Adrenal gland (tissue), 12 donors: ENCODE data around the gene LIPG. TPM values are rescaled to one million over a fixed set of nuclear protein-coding genes. Genes with fewer than 3 reads are reported as not detected.

Experiments
- DNase-seq, 7 donors: peaks; one replicate each; pipeline ENCODE4 v3.0.0-alpha.2; 2019 to 2020
- H3K27ac ChIP-seq, 5 donors: fragments of 200-600 bp; sonication (generic) in 4 of 5; 1 replicate in 3 of 5; 2 replicates in 2 of 5; pipeline versions ENCODE4 v1.5.1 to v1.8.0; 2016 to 2020; ENCODE audit warnings: mild to moderate bottlenecking in 1 of 5
- H3K27me3 ChIP-seq: fragments of 200-600 bp; 2 replicates; pipeline ENCODE4 v1.8.0; 2021
- H3K36me3 ChIP-seq, 2 donors: fragments of 200-600 bp; replicated peaks in 1 of 2; 1 replicate in 1 of 2; 2 replicates in 1 of 2; pipeline versions ENCODE4 v1.5.1 to v1.8.0; 2018 to 2022
- H3K4me1 ChIP-seq, 2 donors: fragments of 200-600 bp; replicated peaks in 1 of 2; 1 replicate in 1 of 2; 2 replicates in 1 of 2; pipeline versions ENCODE4 v1.5.1 to v1.8.0; 2018 to 2021
- H3K4me3 ChIP-seq, 4 donors: fragments of 200-600 bp; sonication (generic) in 3 of 4; one replicate each; pipeline ENCODE4 v1.5.1; 2016 to 2018
- H3K9me3 ChIP-seq, 3 donors: fragments of 200-600 bp; sonication (generic) in 1 of 3; replicated peaks in 1 of 3; 1 replicate in 2 of 3; 2 replicates in 1 of 3; pipeline versions ENCODE4 v1.5.1 to v1.8.0; 2016 to 2021
- CTCF ChIP-seq, 6 experiments: fragments of 450-650 bp in 4 of 6; fragments of 200-600 bp in 2 of 6; sonication (generic) in 1 of 6; IDR thresholded peaks; 1 replicate in 5 of 6; 2 replicates in 1 of 6; pipeline versions ENCODE4 v1.5.1 to v1.8.0; 2016 to 2021; ENCODE audit warnings: antibody characterized with exemption in 6 of 6, mild to moderate bottlenecking in 2 of 6, moderate library complexity in 1 of 6
- POLR2A ChIP-seq, 2 donors: fragments of 450-650 bp; IDR thresholded peaks; one replicate each; pipeline ENCODE4 v1.6.1; 2017; ENCODE audit warnings: antibody characterized with exemption in 2 of 2, mild to moderate bottlenecking in 2 of 2, moderate library complexity in 1 of 2
- WGBS, 4 donors: extraction: QIAGEN DNeasy Blood & Tissue Kit in 2 of 4; methylation state at CpG; one replicate each; pipeline versions ENCODE4 v1.1.5 to v1.1.7; 2013 to 2017; 5-methylcytosine and 5-hydroxymethylcytosine counted together
- intact Hi-C, 2 donors: fragments of 100-400 bp; cut with DNase I; formaldehyde crosslinking; loops; one replicate each; pipeline versions ENCODE4 v1.14.1 to v1.15.0; 2022 to 2023
- polyA plus RNA-seq, 3 donors: library from polyadenylated mRNA; stranded (reverse); fragments of 200-250 nt in 2 of 3; fragments of 350-450 nt in 1 of 3; fragmentation: Illumina TruSeq in 1 of 3; extraction: RNeasy Lipid Tissue Mini Kit (QIAGEN cat#74804) in 1 of 3; gene quantifications; one replicate each; pipeline ENCODE4 v1.2.3, GENCODE V29; 2013 to 2014
- total RNA-seq, 9 donors: library from RNA; depleted of rRNA in 4 of 9; stranded (reverse); fragments of >200 nt in 4 of 9; fragments of 120-200 nt in 1 of 9; fragmentation: NEBNext Ultra II Directional in 1 of 9; extraction: Animal tissue kit (Norgen Biotek cat#: 25700) in 1 of 9; gene quantifications; one replicate each; pipeline versions ENCODE4 v1.1.0 to v1.2.4, GENCODE V29; 2013 to 2023
- donor health status: healthy with polysubstance abuse.
- donor health status: Bipolar disorder and iron deficiency.
- donor health status: DM: yes; HTN: yes; CAD: no.
- donor health status: DM: no; HTN: no; CAD: no.
- donor health status: DM: no; HTN: no; CAD: no.
- donor health status: DM: yes; HTN: yes; CAD: no.

LIPG gene
- total and polyA plus RNA-seq, 12 donors, result 0.16 to 2.8 (median 0.44) TPM; not detected in 1

- no peak for DNase-seq
- TF ChIP-seq CTCF (IDR thresholded peaks at IDR 0.05), result no peak
- TF ChIP-seq POLR2A (IDR thresholded peaks at IDR 0.05), result no peak
- H3K4me3 ChIP-seq, result no peak overlapping the region
Observed at GRCh38 chr18:49612515-49613033, 50.7 kb downstream of the LIPG start.

GRCh38 chr18:49613141-49613640 lies 51.3 kb downstream of the LIPG start:
- Histone ChIP-seq H3K27me3 (no peaks in the 10 kb centered on the region), H3K4me3 (no peak overlapping the region), H3K4me1 (no peaks in the 10 kb centered on the region), H3K36me3 (no peaks in the 10 kb centered on the region), H3K9me3 (no peaks in the 10 kb centered on the region), H3K27ac (no peak overlapping the region)
- DNase-seq, result no peak
- intact Hi-C loops, result no loop called here
- TF ChIP-seq CTCF (IDR thresholded peaks at IDR 0.05) (no peak), POLR2A (IDR thresholded peaks at IDR 0.05) (no peak)
- 37 to 52% (median 44%) methylated on average over 3 to 7 of the region's 7 CpGs for WGBS, 4 donors

More at GRCh38 chr18:49612515-49613033, 50.7 kb downstream of the LIPG start:
- no peaks in the 10 kb centered on the region for H3K36me3 ChIP-seq
- WGBS, 4 donors, result 65 to 77% (median 70%) methylated on average over 9 to 11 of the region's 11 CpGs
- no peaks in the 10 kb centered on the region for H3K4me1 ChIP-seq
- intact Hi-C loops, result no loop called here
- no peaks in the 10 kb centered on the region for H3K27me3 ChIP-seq
- H3K27ac ChIP-seq, result no peak overlapping the region
- no peaks in the 10 kb centered on the region for H3K9me3 ChIP-seq

- TF ChIP-seq CTCF (IDR thresholded peaks at IDR 0.05) (no peak), POLR2A (IDR thresholded peaks at IDR 0.05) (no peak)
- Histone ChIP-seq H3K4me3 (no peak overlapping the region), H3K9me3 (no peaks in the 10 kb centered on the region), H3K27ac (no peak overlapping the region), H3K36me3 (no peaks in the 10 kb centered on the region), H3K4me1 (no peaks in the 10 kb centered on the region), H3K27me3 (no peaks in the 10 kb centered on the region)
- WGBS, 4 donors, result 41 to 56% (median 46%) methylated on average over 5 of the region's 5 CpGs
- DNase-seq, result no peak
- intact Hi-C loops, result no loop called here
Observed at GRCh38 chr18:49613641-49614151, 51.8 kb downstream of the LIPG start.

DNA sequence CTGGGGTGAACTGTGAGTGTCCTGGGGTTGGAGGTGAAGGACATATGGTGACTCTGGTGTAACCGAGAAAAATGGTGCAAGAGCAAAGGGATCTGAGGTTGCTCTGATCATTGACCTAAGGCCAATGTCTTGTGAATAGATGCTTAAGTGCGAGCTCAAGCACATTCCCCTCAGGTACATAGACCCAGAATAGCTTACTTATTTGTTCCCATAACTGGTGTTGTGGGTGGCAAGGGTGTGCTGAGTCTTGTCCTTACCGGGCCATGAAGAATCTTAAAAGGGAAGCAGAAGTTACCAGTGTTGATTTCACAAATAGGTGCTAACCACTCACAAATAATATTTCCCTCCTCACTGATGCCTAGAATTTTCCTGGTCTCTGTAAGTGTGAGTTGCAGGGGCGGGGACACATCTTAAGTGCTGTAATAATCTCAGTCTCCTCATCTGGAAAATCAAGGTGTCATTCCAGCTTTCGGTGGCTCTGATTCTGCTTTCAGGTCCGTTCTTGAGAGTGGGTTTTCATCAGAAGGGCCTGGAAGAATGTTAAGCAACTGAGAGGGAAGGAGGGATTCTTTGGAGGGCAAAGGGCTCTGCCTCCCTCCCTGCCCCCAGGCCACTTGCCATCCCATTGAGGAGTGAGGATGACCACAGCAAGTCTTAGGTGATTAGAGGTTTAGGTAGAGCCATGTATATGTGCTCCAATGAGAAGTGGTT lies 54.9 kb downstream of the LIPG start:
- TF ChIP-seq CTCF (IDR thresholded peaks at IDR 0.05), result no peak
- no peak for TF ChIP-seq POLR2A (IDR thresholded peaks at IDR 0.05)
- H3K4me3 ChIP-seq, result no peak overlapping the region
- WGBS, 4 donors, result 80 to 92% (median 86%) methylated on average over 6 of the region's 6 CpGs
- H3K27ac ChIP-seq, result no peak overlapping the region
- no peaks in the 10 kb centered on the region for H3K36me3 ChIP-seq
- no peaks in the 10 kb centered on the region for H3K27me3 ChIP-seq
- H3K4me1 ChIP-seq, result no peaks in the 10 kb centered on the region
- DNase-seq, result no peak
- H3K9me3 ChIP-seq, result no peaks in the 10 kb centered on the region
- intact Hi-C loops, result no loop called here
